ENCODE measurements around the gene LBP. TPM values are rescaled to one million over a fixed set of nuclear protein-coding genes. Genes with fewer than 3 reads are reported as not detected.

Gene LBP
- total and polyA plus RNA-seq, 10 of the 15 experiments (the other 5 are each of a cell fraction or from before 2014, with no cell fraction given): 0.04 to 0.10 TPM; not detected in 8

DNA sequence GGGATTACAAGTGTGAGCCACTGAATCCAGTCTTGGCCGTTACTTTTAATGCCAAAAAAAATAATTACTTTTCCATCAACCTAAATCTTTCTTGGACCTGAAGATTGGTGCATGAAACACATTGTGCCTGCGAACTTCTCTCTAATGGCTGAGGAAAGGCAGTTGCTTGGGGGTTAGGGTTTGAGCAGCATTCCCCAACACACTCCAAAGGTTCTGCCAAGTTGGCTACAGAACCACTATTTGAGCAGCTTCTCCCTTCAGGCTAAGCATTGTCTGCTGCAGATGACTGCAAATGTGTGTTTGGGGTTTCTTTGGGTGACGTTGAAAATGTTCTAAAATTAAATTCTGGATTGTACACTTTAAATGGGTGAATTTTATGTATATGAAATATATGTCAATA lies 6.3 kb upstream of the LBP start (continued):
- TF ChIP-seq MTA3 (IDR thresholded peaks at IDR 0.05; ENCODE audit: borderline replicate concordance, low read length): no peak
- TF ChIP-seq, protein P1, sequence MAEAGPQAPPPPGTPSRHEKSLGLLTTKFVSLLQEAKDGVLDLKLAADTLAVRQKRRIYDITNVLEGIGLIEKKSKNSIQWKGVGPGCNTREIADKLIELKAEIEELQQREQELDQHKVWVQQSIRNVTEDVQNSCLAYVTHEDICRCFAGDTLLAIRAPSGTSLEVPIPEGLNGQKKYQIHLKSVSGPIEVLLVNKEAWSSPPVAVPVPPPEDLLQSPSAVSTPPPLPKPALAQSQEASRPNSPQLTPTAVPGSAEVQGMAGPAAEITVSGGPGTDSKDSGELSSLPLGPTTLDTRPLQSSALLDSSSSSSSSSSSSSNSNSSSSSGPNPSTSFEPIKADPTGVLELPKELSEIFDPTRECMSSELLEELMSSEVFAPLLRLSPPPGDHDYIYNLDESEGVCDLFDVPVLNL (IDR thresholded peaks at IDR 0.05; ENCODE audit: low read depth, low read length): no peak
- TF ChIP-seq, protein P2, sequence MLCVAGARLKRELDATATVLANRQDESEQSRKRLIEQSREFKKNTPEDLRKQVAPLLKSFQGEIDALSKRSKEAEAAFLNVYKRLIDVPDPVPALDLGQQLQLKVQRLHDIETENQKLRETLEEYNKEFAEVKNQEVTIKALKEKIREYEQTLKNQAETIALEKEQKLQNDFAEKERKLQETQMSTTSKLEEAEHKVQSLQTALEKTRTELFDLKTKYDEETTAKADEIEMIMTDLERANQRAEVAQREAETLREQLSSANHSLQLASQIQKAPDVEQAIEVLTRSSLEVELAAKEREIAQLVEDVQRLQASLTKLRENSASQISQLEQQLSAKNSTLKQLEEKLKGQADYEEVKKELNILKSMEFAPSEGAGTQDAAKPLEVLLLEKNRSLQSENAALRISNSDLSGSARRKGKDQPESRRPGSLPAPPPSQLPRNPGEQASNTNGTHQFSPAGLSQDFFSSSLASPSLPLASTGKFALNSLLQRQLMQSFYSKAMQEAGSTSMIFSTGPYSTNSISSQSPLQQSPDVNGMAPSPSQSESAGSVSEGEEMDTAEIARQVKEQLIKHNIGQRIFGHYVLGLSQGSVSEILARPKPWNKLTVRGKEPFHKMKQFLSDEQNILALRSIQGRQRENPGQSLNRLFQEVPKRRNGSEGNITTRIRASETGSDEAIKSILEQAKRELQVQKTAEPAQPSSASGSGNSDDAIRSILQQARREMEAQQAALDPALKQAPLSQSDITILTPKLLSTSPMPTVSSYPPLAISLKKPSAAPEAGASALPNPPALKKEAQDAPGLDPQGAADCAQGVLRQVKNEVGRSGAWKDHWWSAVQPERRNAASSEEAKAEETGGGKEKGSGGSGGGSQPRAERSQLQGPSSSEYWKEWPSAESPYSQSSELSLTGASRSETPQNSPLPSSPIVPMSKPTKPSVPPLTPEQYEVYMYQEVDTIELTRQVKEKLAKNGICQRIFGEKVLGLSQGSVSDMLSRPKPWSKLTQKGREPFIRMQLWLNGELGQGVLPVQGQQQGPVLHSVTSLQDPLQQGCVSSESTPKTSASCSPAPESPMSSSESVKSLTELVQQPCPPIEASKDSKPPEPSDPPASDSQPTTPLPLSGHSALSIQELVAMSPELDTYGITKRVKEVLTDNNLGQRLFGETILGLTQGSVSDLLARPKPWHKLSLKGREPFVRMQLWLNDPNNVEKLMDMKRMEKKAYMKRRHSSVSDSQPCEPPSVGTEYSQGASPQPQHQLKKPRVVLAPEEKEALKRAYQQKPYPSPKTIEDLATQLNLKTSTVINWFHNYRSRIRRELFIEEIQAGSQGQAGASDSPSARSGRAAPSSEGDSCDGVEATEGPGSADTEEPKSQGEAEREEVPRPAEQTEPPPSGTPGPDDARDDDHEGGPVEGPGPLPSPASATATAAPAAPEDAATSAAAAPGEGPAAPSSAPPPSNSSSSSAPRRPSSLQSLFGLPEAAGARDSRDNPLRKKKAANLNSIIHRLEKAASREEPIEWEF (IDR thresholded peaks at IDR 0.05; ENCODE audit: insufficient replicate concordance, low read depth, low read length): no peak
- TF ChIP-seq NBN (IDR thresholded peaks at IDR 0.05): no peak

DNA sequence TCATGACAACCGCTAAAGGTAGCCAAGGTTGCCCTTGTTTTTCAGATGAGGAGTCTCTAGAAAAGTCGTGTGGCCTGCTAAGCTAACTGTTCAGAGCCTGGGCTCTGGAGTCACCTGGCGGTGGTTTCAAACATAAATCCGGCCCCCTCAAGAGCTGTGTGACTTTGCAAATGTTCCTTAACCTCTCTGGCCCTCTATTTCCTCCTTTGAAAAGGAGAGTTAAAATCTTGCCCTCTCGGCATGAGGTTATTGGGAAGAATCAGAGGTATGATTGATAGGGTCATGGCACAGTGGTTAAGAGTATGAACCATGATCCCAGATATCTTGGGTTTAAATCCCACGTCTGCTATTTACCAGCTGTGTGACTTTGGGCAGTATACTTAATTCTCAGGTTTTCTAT lies 5.6 kb upstream of the LBP start:
- H4K20me1 ChIP-seq (ENCODE audit: control insufficient read depth, insufficient read depth): no peaks in the 10 kb centered on the region
- H3K79me2 ChIP-seq (ENCODE audit: control insufficient read depth, insufficient read depth, low read length): no peaks in the 10 kb centered on the region
- in situ Hi-C loops (cut with MboI): no loop called here
- intact Hi-C loops (cut with micrococcal nuclease; ENCODE audit: unreplicated experiment): no loop called here
- no TSS peak for BruUV-seq (replicated peaks)
- SMC1A ChIA-PET (ENCODE audit: uncharacterized antibody, unreplicated experiment): no interaction called here
- no peak for FAIRE-seq
- POLR2A ChIA-PET: no interaction called here
- H3K4me3 ChIP-seq: no peak overlapping the region
- no peak overlapping the region for H3K4me2 ChIP-seq (ENCODE audit: control insufficient read depth, insufficient read depth)
- no peaks in the 10 kb centered on the region for H3K36me3 ChIP-seq (ENCODE audit: control insufficient read depth in 2 of 2, insufficient read depth in 2 of 2, low read length in 1 of 2)
- no peaks in the 10 kb centered on the region for H3K4me1 ChIP-seq (ENCODE audit: control insufficient read depth, insufficient read depth, low read length)
- H3K9me3 ChIP-seq (replicated peaks; ENCODE audit: control insufficient read depth, insufficient read depth, low read length): no peaks in the 10 kb centered on the region; the same call in 1 of the 3 replicates
- RAD21 ChIA-PET (ENCODE audit: unreplicated experiment): no interaction called here
- H3K27ac ChIP-seq (ENCODE audit: control insufficient read depth, insufficient read depth): no peak overlapping the region
- no peak overlapping the region for H2AFZ ChIP-seq (ENCODE audit: control insufficient read depth, low read depth, low read length)
- no peak for TF ChIP-seq ZNF217 (IDR thresholded peaks at IDR 0.05)
- TF ChIP-seq, protein P3, sequence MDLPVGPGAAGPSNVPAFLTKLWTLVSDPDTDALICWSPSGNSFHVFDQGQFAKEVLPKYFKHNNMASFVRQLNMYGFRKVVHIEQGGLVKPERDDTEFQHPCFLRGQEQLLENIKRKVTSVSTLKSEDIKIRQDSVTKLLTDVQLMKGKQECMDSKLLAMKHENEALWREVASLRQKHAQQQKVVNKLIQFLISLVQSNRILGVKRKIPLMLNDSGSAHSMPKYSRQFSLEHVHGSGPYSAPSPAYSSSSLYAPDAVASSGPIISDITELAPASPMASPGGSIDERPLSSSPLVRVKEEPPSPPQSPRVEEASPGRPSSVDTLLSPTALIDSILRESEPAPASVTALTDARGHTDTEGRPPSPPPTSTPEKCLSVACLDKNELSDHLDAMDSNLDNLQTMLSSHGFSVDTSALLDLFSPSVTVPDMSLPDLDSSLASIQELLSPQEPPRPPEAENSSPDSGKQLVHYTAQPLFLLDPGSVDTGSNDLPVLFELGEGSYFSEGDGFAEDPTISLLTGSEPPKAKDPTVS (IDR thresholded peaks at IDR 0.05; ENCODE audit: low read depth, low read length): no peak
- no peak for ATAC-seq
- DNase-seq (ENCODE audit: low read depth, low spot score): no peak
- WGBS (ENCODE audit: insufficient coverage, insufficient replicate concordance, low lambda C conversion rate, missing lambda C conversion rate): 40% methylated on average over 6 of the region's 6 CpGs
- H3K9ac ChIP-seq (ENCODE audit: control insufficient read depth, insufficient read depth, low read length): no peak overlapping the region
- no peaks in the 10 kb centered on the region for H3K27me3 ChIP-seq (replicated peaks in 1 of 2; ENCODE audit: control insufficient read depth in 2 of 2, insufficient read depth in 2 of 2, low read length in 1 of 2)
- CTCF ChIA-PET: no interaction called here

All from GM12878 (cell line).